GM20000 (cell line): ENCODE results near the gene SLFN12L.
"Not testable (repeated sequence)": the region's sequence is repeated elsewhere in the genome, so short reads cannot be mapped to it uniquely, and the experiment has no call there.

Experiments
- DNase-seq: peaks from one replicate; pipeline ENCODE4 v3.0.0; 2012; ENCODE audit warnings: low spot score
- TF ChIP-seq, protein P1 (sequence below): IDR thresholded peaks from 2 replicates; pipeline ENCODE4 v1.5.1; 2012; ENCODE audit warnings: mild to moderate bottlenecking, control low read depth; ENCODE audit errors: extremely low read depth, missing control alignments

SLFN12L gene

GRCh38 chr17:35529866-35530265 is 7.6 kb downstream of the SLFN12L start:
- DNase-seq, result no peak
- TF ChIP-seq, protein P1, sequence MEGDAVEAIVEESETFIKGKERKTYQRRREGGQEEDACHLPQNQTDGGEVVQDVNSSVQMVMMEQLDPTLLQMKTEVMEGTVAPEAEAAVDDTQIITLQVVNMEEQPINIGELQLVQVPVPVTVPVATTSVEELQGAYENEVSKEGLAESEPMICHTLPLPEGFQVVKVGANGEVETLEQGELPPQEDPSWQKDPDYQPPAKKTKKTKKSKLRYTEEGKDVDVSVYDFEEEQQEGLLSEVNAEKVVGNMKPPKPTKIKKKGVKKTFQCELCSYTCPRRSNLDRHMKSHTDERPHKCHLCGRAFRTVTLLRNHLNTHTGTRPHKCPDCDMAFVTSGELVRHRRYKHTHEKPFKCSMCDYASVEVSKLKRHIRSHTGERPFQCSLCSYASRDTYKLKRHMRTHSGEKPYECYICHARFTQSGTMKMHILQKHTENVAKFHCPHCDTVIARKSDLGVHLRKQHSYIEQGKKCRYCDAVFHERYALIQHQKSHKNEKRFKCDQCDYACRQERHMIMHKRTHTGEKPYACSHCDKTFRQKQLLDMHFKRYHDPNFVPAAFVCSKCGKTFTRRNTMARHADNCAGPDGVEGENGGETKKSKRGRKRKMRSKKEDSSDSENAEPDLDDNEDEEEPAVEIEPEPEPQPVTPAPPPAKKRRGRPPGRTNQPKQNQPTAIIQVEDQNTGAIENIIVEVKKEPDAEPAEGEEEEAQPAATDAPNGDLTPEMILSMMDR, result no peak

GRCh38 chr17:35529326-35529725 is 8.2 kb downstream of the SLFN12L start:
- not testable (repeated sequence) for DNase-seq

- DNase-seq, result no peak
- TF ChIP-seq, protein P1, result no peak
Observed at GRCh38 chr17:35523296-35523695, 14.2 kb downstream of the SLFN12L start.

- not testable (repeated sequence) for DNase-seq
Observed at GRCh38 chr17:35521654-35522256, 15.7 kb downstream of the SLFN12L start.

DNA sequence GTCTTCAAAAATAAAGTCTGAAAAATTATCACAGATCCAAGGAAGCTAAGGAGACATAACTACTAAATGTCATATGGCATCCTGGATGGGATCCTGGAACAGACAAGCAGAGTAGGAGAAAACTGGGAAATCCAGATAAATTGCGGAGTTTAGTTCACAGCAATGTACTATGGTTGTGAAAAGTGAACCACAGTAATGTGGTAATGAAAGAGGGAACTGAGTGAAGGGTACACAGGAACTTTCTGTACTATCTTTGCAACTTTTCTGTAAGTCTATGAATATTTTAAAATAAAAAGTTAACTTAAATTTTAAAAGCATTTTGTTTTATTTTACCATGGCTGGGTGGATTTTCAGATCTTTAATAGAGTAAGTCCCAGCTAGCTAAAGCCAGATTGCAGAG is 16.3 kb downstream of the SLFN12L start:
- DNase-seq, result no peak
- TF ChIP-seq, protein P1, result no peak

GRCh38 chr17:35519906-35520442 is 17.5 kb downstream of the SLFN12L start:
- no peak for DNase-seq
- TF ChIP-seq, protein P1, result no peak

DNA sequence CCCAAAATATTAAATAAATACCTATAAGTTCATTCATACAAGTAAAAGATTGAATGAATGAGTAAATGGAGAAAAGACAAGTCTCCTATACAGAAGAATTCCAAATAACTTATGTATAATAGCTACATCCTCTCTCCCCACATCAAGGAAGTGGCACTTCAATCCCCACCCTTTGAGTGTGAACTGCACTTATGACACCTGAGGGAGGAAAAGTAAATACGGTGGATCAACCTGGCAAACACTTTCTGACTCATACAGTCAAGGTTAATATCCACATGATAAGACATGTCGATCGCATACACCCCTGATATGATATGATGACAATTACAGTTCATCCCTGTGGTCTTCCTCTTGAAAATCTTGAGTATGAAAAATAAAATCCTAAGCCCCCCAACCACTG is 18.0 kb downstream of the SLFN12L start:
- no peak for DNase-seq
- TF ChIP-seq, protein P1, result no peak

DNA sequence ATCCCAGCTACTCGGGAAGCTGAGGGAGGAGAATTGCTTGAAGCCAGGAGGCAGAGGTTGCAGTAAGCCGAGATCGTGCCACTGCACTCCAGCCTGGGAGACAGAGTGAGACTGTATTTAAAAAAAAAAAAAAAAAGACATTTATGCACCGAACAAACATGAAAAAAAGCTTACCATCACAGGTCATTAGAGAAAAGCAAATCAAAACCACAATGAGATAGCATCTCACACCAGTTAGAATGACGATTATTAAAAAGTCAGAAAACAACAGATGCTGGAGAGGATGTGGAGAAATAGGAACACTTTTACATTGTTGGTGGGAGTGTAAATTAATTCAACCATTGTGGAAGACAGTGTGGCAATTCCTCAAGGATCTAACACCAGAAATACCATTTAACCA is 19.0 kb downstream of the SLFN12L start:
- not testable (repeated sequence) for DNase-seq

DNA sequence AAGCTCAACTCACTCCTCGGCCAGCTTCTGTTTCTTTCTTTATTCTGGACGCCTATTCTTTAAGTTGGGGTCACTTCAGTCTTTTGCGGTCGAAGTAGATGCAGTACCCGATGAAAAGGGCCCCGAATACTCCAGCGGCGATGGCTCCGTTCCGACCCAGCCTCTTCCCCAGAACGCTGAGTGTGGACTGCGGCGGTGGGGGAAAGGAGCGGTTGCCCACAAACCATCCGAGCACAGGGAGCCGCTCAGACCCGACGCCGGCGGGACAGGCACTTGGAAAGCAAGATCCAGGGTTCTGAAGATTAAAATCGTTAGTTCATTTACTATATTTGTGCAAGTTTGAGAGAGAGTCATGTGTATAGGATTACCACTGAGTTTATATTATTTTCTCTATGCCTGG is 22.5 kb downstream of the SLFN12L start:
- TF ChIP-seq, protein P1, result no peak
- no peak for DNase-seq
